Activated naive CD4-positive, alpha-beta T cell treated with anti-CD3 and anti-CD28 coated beads for 36 hours (primary cell): Measurements from ENCODE around the gene KRTAP2-4. TPM values are rescaled to one million over a fixed set of nuclear protein-coding genes. Genes with fewer than 3 reads are reported as not detected.
"Not testable (repeated sequence)": the region's sequence is repeated elsewhere in the genome, so short reads cannot be mapped to it uniquely, and the experiment has no call there.

ENCODE experiments used
- CTCF ChIA-PET: fragments of 350-600 bp; sonication (Branson Sonifier 250); formaldehyde crosslinking; loops from one replicate; lab custom pipeline; 2021; ENCODE audit warnings: antibody characterized with exemption; lab: Charles Lee
- DNase-seq: peaks from one replicate; pipeline ENCODE4 v3.0.0-alpha.2; 2020
- H3K27ac Mint-ChIP-seq: one replicate; pipeline ENCODE4 v1.8.0; 2021; ENCODE audit warnings: mild to moderate bottlenecking, mixed read lengths
- H3K27me3 Mint-ChIP-seq: one replicate; pipeline ENCODE4 v1.8.0; 2021; ENCODE audit warnings: low read depth, mixed read lengths
- H3K36me3 Mint-ChIP-seq: one replicate; pipeline ENCODE4 v1.8.0; 2021; ENCODE audit warnings: low read depth, mixed read lengths
- H3K4me1 Mint-ChIP-seq: one replicate; pipeline ENCODE4 v1.8.0; 2021; ENCODE audit warnings: low read depth, mixed read lengths
- H3K4me3 Mint-ChIP-seq: one replicate; pipeline ENCODE4 v1.8.0; 2021; ENCODE audit warnings: mild to moderate bottlenecking, moderate library complexity, mixed read lengths
- H3K9me3 Mint-ChIP-seq: one replicate; pipeline ENCODE4 v1.8.0; 2021; ENCODE audit warnings: mixed read lengths
- intact Hi-C: fragments of 100-400 bp; cut with micrococcal nuclease; formaldehyde crosslinking; loops from one replicate; pipeline ENCODE4 v1.15.1; 2023
- total RNA-seq, 2 experiments: library from RNA; stranded (reverse); gene quantifications; one replicate each; pipeline ENCODE4 v1.2.3, GENCODE V29; 2021

The KRTAP2-4 gene
- total RNA-seq, 2 experiments from 2014 or later = not detected

GRCh38 chr17:41098042-41098441, 32.4 kb upstream of the KRTAP2-4 start, which contains the start of gene KRTAP4-8:
Gene KRTAP4-8 (minus strand): TSS chr17:41098142. CDS start chr17:41098084, 58 bp downstream.
- Mint-ChIP-seq H3K36me3 (no peaks in the 10 kb centered on the region), H3K4me1 (peaks cover 8% of the 10 kb centered on the region), H3K27me3 (peaks cover 5% of the 10 kb centered on the region), H3K9me3 (peaks cover 1% of the 10 kb centered on the region), H3K4me3 (no peak within 1 kb of the TSS), H3K27ac (no peak within 1 kb of the TSS)
- CTCF ChIA-PET = no interaction called here
- intact Hi-C loops = no loop called here
- no peak for DNase-seq

DNA sequence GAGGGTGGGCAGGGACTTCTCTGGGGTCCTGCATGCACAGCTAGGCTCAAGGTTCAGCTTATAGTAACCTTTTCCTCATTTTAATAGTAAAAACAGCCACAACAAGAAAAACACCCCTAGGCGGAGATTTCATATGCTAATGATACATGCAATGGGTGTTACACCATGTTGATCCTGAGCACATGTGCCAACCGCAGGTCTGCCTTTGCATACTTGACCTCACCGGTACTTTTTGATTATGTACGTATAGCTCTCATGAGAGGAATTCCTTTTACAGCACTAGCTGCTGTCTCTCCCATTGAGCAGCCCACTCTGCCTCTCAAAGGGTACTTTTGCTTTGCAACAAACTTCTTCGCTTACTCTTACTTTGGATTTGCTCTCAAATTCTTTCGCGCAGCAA, 30.4 kb upstream of the KRTAP2-4 start:
- peaks cover 3% of the 10 kb centered on the region for H3K9me3 Mint-ChIP-seq
- no peak overlapping the region for H3K4me3 Mint-ChIP-seq
- no peak for DNase-seq
- peaks cover 5% of the 10 kb centered on the region for H3K27me3 Mint-ChIP-seq
- H3K27ac Mint-ChIP-seq = no peak overlapping the region
- intact Hi-C loops = no loop called here
- H3K4me1 Mint-ChIP-seq = peaks cover 8% of the 10 kb centered on the region
- no peaks in the 10 kb centered on the region for H3K36me3 Mint-ChIP-seq
- CTCF ChIA-PET = no interaction called here

GRCh38 chr17:41088760-41089352, 23.2 kb upstream of the KRTAP2-4 start:
- H3K27ac Mint-ChIP-seq, H3K9me3 Mint-ChIP-seq, intact Hi-C loops, H3K27me3 Mint-ChIP-seq, CTCF ChIA-PET, H3K4me3 Mint-ChIP-seq, H3K36me3 Mint-ChIP-seq, H3K4me1 Mint-ChIP-seq, DNase-seq: not testable (repeated sequence)

DNA sequence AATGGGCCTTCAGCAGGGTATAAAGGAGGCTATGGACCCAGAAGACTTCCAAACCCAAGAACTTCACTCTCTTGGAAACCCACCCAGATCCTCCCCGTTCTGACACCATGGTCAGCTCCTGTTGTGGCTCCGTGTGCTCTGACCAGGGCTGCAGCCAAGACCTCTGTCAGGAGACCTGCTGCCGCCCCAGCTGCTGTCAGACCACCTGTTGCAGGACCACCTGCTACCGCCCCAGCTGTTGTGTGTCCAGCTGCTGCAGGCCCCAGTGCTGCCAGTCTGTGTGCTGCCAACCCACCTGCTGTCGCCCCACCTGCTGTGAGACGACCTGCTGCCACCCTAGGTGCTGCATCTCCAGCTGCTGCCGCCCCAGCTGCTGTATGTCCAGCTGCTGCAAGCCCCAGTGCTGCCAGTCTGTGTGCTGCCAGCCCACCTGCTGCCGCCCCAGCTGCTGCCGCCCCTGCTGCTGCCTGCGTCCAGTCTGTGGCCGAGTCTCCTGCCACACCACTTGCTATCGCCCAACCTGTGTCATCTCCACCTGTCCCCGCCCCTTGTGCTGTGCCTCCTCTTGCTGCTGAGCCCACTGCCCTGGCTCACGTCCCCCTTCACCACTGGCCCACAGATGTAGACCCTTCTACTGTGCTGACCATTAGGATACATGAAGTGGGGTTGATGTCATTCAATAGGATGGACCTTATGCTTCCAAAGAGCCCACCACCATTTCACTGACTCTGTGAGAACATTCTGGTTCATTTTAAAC, 18.6 kb upstream of the KRTAP2-4 start, which contains the start of gene KRTAP4-7:
KRTAP4-7 (plus strand) TSS at position 51 of the 757 bp plus-strand sequence; CDS start at position 108, 57 bp downstream.
- CTCF ChIA-PET, H3K27ac Mint-ChIP-seq: not testable (repeated sequence)

GRCh38 chr17:41083427-41083826, 17.7 kb upstream of the KRTAP2-4 start:
- CTCF ChIA-PET, H3K36me3 Mint-ChIP-seq, H3K9me3 Mint-ChIP-seq, H3K4me1 Mint-ChIP-seq, H3K27ac Mint-ChIP-seq, intact Hi-C loops, DNase-seq, H3K27me3 Mint-ChIP-seq, H3K4me3 Mint-ChIP-seq: not testable (repeated sequence)

More for the DNA sequence above, 18.6 kb upstream of the KRTAP2-4 start, which contains the start of gene KRTAP4-7:
- H3K36me3 Mint-ChIP-seq, intact Hi-C loops, H3K27me3 Mint-ChIP-seq, H3K4me3 Mint-ChIP-seq, H3K9me3 Mint-ChIP-seq, H3K4me1 Mint-ChIP-seq, DNase-seq: not testable (repeated sequence)

GRCh38 chr17:41082626-41083025, 16.9 kb upstream of the KRTAP2-4 start:
- peaks cover 6% of the 10 kb centered on the region for H3K27me3 Mint-ChIP-seq
- intact Hi-C loops = no loop called here
- H3K9me3 Mint-ChIP-seq = no peaks in the 10 kb centered on the region
- H3K27ac Mint-ChIP-seq = no peak overlapping the region
- CTCF ChIA-PET = no interaction called here
- no peak overlapping the region for H3K4me3 Mint-ChIP-seq
- no peaks in the 10 kb centered on the region for H3K36me3 Mint-ChIP-seq
- no peaks in the 10 kb centered on the region for H3K4me1 Mint-ChIP-seq
- DNase-seq = no peak

- no peak overlapping the region for H3K27ac Mint-ChIP-seq
- intact Hi-C loops = no loop called here
- no peaks in the 10 kb centered on the region for H3K4me1 Mint-ChIP-seq
- no peaks in the 10 kb centered on the region for H3K9me3 Mint-ChIP-seq
- H3K27me3 Mint-ChIP-seq = peaks cover 3% of the 10 kb centered on the region
- H3K4me3 Mint-ChIP-seq = no peak overlapping the region
- DNase-seq = no peak
- H3K36me3 Mint-ChIP-seq = no peaks in the 10 kb centered on the region
- CTCF ChIA-PET = no interaction called here
These were observed 11.1 kb upstream of the KRTAP2-4 start for GRCh38 chr17:41076788-41077187.

- no peaks in the 10 kb centered on the region for H3K9me3 Mint-ChIP-seq
- H3K36me3 Mint-ChIP-seq = no peaks in the 10 kb centered on the region
- CTCF ChIA-PET = no interaction called here
- no peak overlapping the region for H3K27ac Mint-ChIP-seq
- no peaks in the 10 kb centered on the region for H3K4me1 Mint-ChIP-seq
- intact Hi-C loops = no loop called here
- no peak for DNase-seq
- H3K4me3 Mint-ChIP-seq = no peak overlapping the region
- H3K27me3 Mint-ChIP-seq = peaks cover 3% of the 10 kb centered on the region
These were observed 8.0 kb upstream of the KRTAP2-4 start for GRCh38 chr17:41073676-41074075.

GRCh38 chr17:41071606-41072360, 6.1 kb upstream of the KRTAP2-4 start:
- no peak overlapping the region for H3K27ac Mint-ChIP-seq
- no peak overlapping the region for H3K4me3 Mint-ChIP-seq
- CTCF ChIA-PET = no interaction called here
- DNase-seq = no peak
- intact Hi-C loops = no loop called here
- no peaks in the 10 kb centered on the region for H3K9me3 Mint-ChIP-seq
- H3K27me3 Mint-ChIP-seq = peaks cover 3% of the 10 kb centered on the region
- no peaks in the 10 kb centered on the region for H3K4me1 Mint-ChIP-seq
- no peaks in the 10 kb centered on the region for H3K36me3 Mint-ChIP-seq

DNA sequence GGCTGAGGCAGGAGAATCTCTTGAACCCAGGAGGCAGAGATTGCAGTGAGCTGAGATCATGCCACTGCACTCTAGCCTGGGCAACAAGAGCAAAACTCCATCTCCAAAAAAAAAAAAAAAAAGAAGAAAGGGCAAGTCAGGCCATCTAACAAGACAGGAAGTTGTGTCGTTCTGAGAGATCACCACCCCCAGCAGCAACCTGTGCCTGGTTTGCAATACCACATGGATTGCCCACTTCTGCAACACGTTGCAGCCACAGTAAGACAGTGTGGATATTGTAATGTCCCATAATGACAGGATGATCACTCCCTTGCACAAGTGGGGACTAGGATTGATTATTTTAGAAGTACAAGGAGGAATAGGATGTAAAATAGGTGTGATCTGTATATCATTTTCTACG, 3.4 kb upstream of the KRTAP2-4 start:
- Mint-ChIP-seq H3K4me1 (no peaks in the 10 kb centered on the region), H3K27me3 (no peaks in the 10 kb centered on the region), H3K36me3 (no peaks in the 10 kb centered on the region), H3K27ac (no peak overlapping the region), H3K9me3 (no peaks in the 10 kb centered on the region), H3K4me3 (no peak overlapping the region)
- intact Hi-C loops = no loop called here
- DNase-seq = no peak
- CTCF ChIA-PET = no interaction called here

DNA sequence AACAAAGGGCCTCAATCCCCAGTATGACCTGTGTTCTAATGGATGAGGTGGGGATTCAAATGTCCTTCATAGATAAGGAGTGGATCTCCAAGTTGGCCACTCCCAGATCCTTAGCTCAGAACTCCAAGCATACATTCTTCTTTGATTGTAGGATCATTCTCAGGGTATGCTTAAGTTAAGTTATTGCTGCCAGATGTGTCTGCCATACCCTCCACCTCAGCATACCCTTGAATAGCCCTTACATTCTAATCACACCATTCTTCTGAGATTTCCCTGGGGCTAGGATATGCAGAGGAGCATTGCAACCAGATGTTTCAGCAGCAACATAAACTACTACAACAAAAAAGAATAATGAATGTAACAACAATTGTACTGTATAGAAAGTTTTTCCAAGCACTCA, 1.6 kb upstream of the KRTAP2-4 start:
- Mint-ChIP-seq H3K27me3 (no peaks in the 10 kb centered on the region), H3K36me3 (no peaks in the 10 kb centered on the region), H3K27ac (no peak overlapping the region), H3K4me1 (no peaks in the 10 kb centered on the region), H3K4me3 (no peak overlapping the region), H3K9me3 (no peaks in the 10 kb centered on the region)
- CTCF ChIA-PET = no interaction called here
- intact Hi-C loops = no loop called here
- DNase-seq = no peak

DNA sequence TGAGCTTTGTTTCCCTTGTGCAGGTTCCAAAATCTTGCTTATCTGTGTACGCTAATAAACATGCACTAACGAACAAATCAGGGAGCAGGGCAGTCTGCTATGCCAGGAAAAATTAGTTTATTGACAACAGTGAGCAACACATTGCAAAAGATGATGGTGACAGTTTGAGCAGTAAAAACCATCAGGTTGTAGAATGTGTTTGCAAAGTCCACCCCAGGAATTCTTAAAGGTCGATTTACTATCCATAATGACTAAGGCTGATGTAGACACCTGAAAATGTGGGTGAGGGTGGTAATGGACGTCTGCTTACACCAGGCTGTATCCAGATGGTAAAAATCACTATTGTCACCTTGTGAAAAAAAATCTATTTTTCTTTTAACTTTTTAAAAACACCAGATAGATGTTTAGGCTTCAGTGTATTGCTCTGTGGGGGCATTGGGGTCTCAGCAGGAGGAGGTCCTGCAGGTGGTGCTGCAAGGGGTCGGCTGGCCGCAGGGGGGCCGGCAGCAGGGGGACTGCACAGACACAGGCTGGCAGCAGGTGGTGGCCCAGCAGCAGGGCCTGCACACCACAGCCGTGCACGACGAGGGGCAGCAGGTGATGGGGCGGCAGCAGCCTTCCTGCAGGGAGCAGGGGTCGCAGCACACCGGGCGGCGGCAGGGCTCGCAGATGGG, 526 bp downstream of the KRTAP2-4 start:
- H3K9me3 Mint-ChIP-seq, H3K4me1 Mint-ChIP-seq, CTCF ChIA-PET, H3K4me3 Mint-ChIP-seq, intact Hi-C loops, DNase-seq, H3K36me3 Mint-ChIP-seq, H3K27ac Mint-ChIP-seq: not testable (repeated sequence)
- H3K27me3 Mint-ChIP-seq = peaks cover 12% of the 10 kb centered on the region
